ENCODE results near the gene BTNL8. TPM values are rescaled to one million over a fixed set of nuclear protein-coding genes. Genes with fewer than 3 reads are reported as not detected.

Gene BTNL8
- total and polyA plus RNA-seq, 2 of the 13 experiments (the other 11 are each of a cell fraction or from before 2014, with no cell fraction given) = not detected

DNA sequence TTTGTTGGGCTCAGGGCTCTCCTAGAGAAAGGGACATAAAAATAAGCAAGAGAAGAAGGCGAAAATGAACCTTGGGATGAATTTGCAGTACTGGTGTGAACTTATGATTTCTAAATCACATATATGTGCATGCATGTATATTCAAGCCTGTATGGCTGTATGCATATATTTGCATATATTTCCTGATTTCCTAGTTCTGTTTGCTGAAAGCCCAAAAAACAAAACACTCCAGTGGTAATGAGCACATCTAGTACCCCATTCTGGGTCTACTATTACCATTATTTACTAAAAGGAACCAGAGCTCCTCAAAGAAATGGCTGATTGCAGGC is 45.1 kb upstream of the BTNL8 start:
- FAIRE-seq (no peak), ATAC-seq (no peak), DNase-seq (ENCODE audit: low spot score) (no peak)
- Histone ChIP-seq H2AFZ (ENCODE audit: low read length) (no peak overlapping the region), H3K27ac (ENCODE audit: extremely low read length, insufficient read depth, low read length) (no peak overlapping the region), H3K27me3 (ENCODE audit: control insufficient read depth in 1 of 2, insufficient read depth in 2 of 2, low read length in 2 of 2) (no peaks in the 10 kb centered on the region), H3K9me3 (ENCODE audit: low read length) (no peaks in the 10 kb centered on the region), H3K4me3 (replicated peaks in 1 of 3; ENCODE audit: insufficient read depth in 1 of 3, low read depth in 2 of 3, low read length in 3 of 3) (no peak overlapping the region), H3K79me2 (ENCODE audit: insufficient read depth, low read length) (no peaks in the 10 kb centered on the region), H3K4me2 (ENCODE audit: low read depth, low read length) (no peak overlapping the region), H3K9ac (ENCODE audit: insufficient read depth, low read depth, low read length) (no peak overlapping the region), H3K4me1 (ENCODE audit: insufficient read depth, low read length) (no peaks in the 10 kb centered on the region), H4K20me1 (ENCODE audit: insufficient read depth, low read length) (no peaks in the 10 kb centered on the region), H3K36me3 (replicated peaks in 1 of 2; ENCODE audit: control insufficient read depth in 1 of 2, insufficient read depth in 2 of 2, low read length in 2 of 2) (peaks cover 6 to 23% of the 10 kb centered on the region in 2 experiments)
- 97% methylated on average over 1 of the region's 1 CpG for WGBS (ENCODE audit: low lambda C conversion rate)
- TF ChIP-seq ZNF761 (CRISPR knock-in tag; conservative IDR thresholded peaks at IDR 0.05) (no peak), ZNF362 (CRISPR knock-in tag; IDR thresholded peaks at IDR 0.05; ENCODE audit: borderline replicate concordance) (no peak), FOXK1 (CRISPR knock-in tag; IDR thresholded peaks at IDR 0.05; ENCODE audit: borderline replicate concordance, low read depth) (no peak), CHD2 (IDR thresholded peaks at IDR 0.05; ENCODE audit: low read depth, low read length) (no peak), ZNF567 (CRISPR knock-in tag; IDR thresholded peaks at IDR 0.05; ENCODE audit: borderline replicate concordance) (no peak), ZNF772 (CRISPR knock-in tag; IDR thresholded peaks at IDR 0.05) (no peak), ZNF850 (CRISPR knock-in tag; conservative IDR thresholded peaks at IDR 0.05) (no peak), SNRNP70 (IDR thresholded peaks at IDR 0.05; ENCODE audit: low read depth, low read length) (no peak), THYN1 (CRISPR knock-in tag; IDR thresholded peaks at IDR 0.05; ENCODE audit: borderline replicate concordance, low read depth) (no peak), ZNF253 (CRISPR knock-in tag; IDR thresholded peaks at IDR 0.05; ENCODE audit: borderline replicate concordance) (no peak), HOXD1 (CRISPR knock-in tag; IDR thresholded peaks at IDR 0.05) (no peak)
- TF ChIP-seq, protein P1, sequence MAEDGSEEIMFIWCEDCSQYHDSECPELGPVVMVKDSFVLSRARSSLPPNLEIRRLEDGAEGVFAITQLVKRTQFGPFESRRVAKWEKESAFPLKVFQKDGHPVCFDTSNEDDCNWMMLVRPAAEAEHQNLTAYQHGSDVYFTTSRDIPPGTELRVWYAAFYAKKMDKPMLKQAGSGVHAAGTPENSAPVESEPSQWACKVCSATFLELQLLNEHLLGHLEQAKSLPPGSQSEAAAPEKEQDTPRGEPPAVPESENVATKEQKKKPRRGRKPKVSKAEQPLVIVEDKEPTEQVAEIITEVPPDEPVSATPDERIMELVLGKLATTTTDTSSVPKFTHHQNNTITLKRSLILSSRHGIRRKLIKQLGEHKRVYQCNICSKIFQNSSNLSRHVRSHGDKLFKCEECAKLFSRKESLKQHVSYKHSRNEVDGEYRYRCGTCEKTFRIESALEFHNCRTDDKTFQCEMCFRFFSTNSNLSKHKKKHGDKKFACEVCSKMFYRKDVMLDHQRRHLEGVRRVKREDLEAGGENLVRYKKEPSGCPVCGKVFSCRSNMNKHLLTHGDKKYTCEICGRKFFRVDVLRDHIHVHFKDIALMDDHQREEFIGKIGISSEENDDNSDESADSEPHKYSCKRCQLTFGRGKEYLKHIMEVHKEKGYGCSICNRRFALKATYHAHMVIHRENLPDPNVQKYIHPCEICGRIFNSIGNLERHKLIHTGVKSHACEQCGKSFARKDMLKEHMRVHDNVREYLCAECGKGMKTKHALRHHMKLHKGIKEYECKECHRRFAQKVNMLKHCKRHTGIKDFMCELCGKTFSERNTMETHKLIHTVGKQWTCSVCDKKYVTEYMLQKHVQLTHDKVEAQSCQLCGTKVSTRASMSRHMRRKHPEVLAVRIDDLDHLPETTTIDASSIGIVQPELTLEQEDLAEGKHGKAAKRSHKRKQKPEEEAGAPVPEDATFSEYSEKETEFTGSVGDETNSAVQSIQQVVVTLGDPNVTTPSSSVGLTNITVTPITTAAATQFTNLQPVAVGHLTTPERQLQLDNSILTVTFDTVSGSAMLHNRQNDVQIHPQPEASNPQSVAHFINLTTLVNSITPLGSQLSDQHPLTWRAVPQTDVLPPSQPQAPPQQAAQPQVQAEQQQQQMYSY (CRISPR knock-in tag; IDR thresholded peaks at IDR 0.05) = no peak
- intact Hi-C loops (cut with micrococcal nuclease; ENCODE audit: unreplicated experiment) = no loop called here
- CTCF ChIA-PET (ENCODE audit: low intra/inter-chr PET ratio, low total read pairs) = no interaction called here
- POLR2A ChIA-PET = no interaction called here
- in situ Hi-C loops (cut with HindIII; ENCODE audit: extremely low pct_ligation_motif_present, low pct_unique_long_range_greater_than_20kb) = no loop called here
- no TSS peak for BruUV-seq (replicated peaks)

All from HepG2 (cell line).